ENCODE results near the gene BBIP1. TPM values are rescaled to one million over a fixed set of nuclear protein-coding genes. Genes with fewer than 3 reads are reported as not detected.
"Not testable (repeated sequence)": the region's sequence is repeated elsewhere in the genome, so short reads cannot be mapped to it uniquely, and the experiment has no call there.

BBIP1 gene
- total RNA-seq, 1 donor from 2014 or later: 23.6 TPM

DNA sequence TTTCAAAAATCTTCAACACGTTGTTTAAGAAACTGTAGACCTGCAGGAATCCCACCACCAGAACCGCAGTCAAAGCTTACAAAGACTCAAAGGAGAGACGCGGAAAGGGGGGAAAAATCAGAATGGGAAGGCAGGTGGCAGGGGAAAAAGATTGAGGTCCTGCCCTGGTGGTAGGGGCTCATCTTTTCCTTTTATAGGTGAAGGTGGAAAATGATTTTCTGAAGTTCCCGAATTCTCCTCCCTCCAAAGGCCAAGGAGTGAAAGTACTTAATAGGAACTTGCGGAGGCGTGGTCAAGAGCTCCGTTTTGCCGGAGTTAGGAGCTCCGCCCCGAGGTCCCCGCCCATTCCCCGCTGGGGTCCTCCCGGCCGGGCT is 724 bp downstream of the BBIP1 start:
- peak overlapping the region; percentile 99 for H3K4me3 Mint-ChIP-seq (ENCODE audit: unreplicated experiment)
- peaks cover 18% of the 10 kb centered on the region for H3K27me3 Mint-ChIP-seq (ENCODE audit: unreplicated experiment)
- H3K36me3 Mint-ChIP-seq (ENCODE audit: low read depth, unreplicated experiment): no peaks in the 10 kb centered on the region
- peak overlapping the region; percentile 100 for H3K27ac Mint-ChIP-seq (ENCODE audit: unreplicated experiment)
- peaks cover 12% of the 10 kb centered on the region for H3K4me1 Mint-ChIP-seq (ENCODE audit: unreplicated experiment)
- TF ChIP-seq, protein P1, sequence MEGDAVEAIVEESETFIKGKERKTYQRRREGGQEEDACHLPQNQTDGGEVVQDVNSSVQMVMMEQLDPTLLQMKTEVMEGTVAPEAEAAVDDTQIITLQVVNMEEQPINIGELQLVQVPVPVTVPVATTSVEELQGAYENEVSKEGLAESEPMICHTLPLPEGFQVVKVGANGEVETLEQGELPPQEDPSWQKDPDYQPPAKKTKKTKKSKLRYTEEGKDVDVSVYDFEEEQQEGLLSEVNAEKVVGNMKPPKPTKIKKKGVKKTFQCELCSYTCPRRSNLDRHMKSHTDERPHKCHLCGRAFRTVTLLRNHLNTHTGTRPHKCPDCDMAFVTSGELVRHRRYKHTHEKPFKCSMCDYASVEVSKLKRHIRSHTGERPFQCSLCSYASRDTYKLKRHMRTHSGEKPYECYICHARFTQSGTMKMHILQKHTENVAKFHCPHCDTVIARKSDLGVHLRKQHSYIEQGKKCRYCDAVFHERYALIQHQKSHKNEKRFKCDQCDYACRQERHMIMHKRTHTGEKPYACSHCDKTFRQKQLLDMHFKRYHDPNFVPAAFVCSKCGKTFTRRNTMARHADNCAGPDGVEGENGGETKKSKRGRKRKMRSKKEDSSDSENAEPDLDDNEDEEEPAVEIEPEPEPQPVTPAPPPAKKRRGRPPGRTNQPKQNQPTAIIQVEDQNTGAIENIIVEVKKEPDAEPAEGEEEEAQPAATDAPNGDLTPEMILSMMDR (IDR thresholded peaks at IDR 0.05; ENCODE audit: unreplicated experiment): no peak
- DNase-seq (ENCODE audit: low spot score): no peak
- no peaks in the 10 kb centered on the region for H3K9me3 Mint-ChIP-seq (ENCODE audit: unreplicated experiment)

DNA sequence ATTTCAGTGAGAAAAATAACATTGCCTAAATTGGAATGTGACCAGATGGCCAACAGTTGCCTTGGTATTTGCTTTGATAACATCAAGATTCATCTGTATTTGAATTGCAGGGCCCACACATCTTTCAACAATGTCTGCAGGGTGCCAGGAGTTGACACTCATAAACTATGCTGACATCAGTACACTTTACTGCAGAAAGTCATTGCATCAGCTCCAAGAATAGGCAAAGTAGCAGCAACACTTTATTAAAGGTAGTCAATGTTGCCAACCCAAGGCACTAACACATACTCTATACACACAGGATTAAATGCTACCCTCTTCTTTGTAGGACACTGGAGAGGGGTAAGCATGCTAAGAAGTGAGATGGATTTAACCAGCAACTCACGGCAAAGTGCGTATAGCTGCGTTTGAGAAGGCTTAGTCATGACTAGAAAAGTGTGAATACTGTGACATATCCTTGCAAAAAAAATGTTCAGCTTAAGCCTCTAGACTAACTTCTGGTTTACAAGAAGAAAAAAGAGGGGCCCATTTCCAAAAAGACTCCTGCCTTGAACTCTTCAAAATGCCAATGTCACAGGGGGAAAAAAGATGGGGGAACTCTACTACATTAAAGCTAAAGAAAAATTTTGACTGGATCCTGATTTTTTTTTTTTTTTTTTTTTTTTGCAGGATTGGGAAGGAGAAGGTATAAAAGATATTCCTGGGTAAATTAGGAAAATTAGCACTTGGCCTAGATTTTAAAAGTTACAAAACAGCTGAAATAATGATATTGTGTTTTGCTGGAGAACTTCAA is 2.2 kb downstream of the BBIP1 start:
- TF ChIP-seq, protein P1 (IDR thresholded peaks at IDR 0.05; ENCODE audit: unreplicated experiment): no peak
- Mint-ChIP-seq H3K36me3 (ENCODE audit: low read depth, unreplicated experiment) (no peaks in the 10 kb centered on the region), H3K27ac (ENCODE audit: unreplicated experiment) (peak overlapping the region; percentile 49), H3K9me3 (ENCODE audit: unreplicated experiment) (no peaks in the 10 kb centered on the region), H3K4me1 (ENCODE audit: unreplicated experiment) (peaks cover 12% of the 10 kb centered on the region), H3K27me3 (ENCODE audit: unreplicated experiment) (peaks cover 18% of the 10 kb centered on the region), H3K4me3 (ENCODE audit: unreplicated experiment) (no peak overlapping the region)
- no peak for DNase-seq (ENCODE audit: low spot score)

DNA sequence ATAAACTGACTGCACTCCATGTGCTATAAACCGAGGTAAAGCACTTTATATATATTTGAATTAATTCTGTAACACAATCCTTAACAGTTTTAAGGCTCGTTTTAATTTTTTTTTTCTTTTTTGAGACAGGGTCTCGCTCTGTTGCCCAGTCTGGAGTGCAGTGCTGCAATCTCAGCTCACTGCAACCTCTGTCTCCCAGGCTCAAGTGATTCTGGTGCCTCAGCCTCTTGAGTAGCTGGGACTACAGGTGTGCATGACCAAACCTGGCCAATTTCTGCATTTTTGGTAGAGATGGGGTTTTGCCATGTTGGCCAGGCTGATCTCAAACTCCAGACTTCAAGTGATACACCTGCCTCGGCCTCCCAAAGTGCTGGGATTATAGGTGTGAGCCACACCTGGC is 3.4 kb downstream of the BBIP1 start:
- H3K9me3 Mint-ChIP-seq (ENCODE audit: unreplicated experiment); H3K27ac Mint-ChIP-seq (ENCODE audit: unreplicated experiment); H3K36me3 Mint-ChIP-seq (ENCODE audit: low read depth, unreplicated experiment); DNase-seq (ENCODE audit: low spot score); H3K4me3 Mint-ChIP-seq (ENCODE audit: unreplicated experiment): not testable (repeated sequence)
- H3K27me3 Mint-ChIP-seq (ENCODE audit: unreplicated experiment): peaks cover 18% of the 10 kb centered on the region
- peaks cover 11% of the 10 kb centered on the region for H3K4me1 Mint-ChIP-seq (ENCODE audit: unreplicated experiment)

DNA sequence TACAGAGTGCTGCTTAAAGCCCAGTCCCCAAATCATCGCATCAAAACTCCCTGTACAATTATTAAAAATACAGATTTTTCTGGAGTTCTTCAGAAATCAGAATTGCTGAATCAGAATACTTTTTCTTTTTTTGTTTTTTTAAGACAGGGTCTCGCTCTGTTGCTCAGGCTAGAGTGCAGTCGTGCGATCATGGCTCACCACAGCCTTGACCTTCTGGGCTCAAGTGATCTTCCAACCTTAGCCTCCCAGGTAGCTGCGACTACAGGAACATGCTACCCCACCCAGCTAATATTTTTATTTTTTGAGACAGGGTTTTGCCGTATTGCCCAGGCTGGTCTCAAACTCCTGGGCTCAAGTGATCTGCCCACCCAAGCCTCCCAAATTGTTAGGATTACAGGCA is 3.9 kb downstream of the BBIP1 start:
- H3K36me3 Mint-ChIP-seq (ENCODE audit: low read depth, unreplicated experiment): no peaks in the 10 kb centered on the region
- H3K27ac Mint-ChIP-seq (ENCODE audit: unreplicated experiment): no peak overlapping the region
- TF ChIP-seq, protein P1 (IDR thresholded peaks at IDR 0.05; ENCODE audit: unreplicated experiment): no peak
- no peak for DNase-seq (ENCODE audit: low spot score)
- no peak overlapping the region for H3K4me3 Mint-ChIP-seq (ENCODE audit: unreplicated experiment)
- peaks cover 12% of the 10 kb centered on the region for H3K27me3 Mint-ChIP-seq (ENCODE audit: unreplicated experiment)
- H3K9me3 Mint-ChIP-seq (ENCODE audit: unreplicated experiment): no peaks in the 10 kb centered on the region
- H3K4me1 Mint-ChIP-seq (ENCODE audit: unreplicated experiment): peaks cover 5% of the 10 kb centered on the region

DNA sequence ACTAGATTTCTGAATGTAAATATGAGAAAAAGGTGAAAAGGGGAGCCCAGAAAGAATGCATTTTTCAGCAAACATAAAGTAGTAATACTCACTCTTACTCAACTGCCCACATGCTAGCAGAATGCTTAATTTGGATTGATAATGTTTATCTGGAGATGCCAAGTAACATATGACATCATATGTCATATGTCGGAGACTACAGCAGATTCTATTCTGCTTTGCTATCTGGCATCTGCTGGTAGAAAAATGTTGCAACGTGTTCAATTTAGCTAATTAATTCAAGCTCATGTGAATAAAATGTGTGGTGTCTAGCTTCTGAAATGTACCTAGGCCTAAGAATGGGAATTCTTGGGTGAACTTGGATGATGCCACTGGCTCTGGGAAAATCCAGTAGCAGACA is 4.5 kb downstream of the BBIP1 start:
- TF ChIP-seq, protein P1 (IDR thresholded peaks at IDR 0.05; ENCODE audit: unreplicated experiment): no peak
- H3K36me3 Mint-ChIP-seq (ENCODE audit: low read depth, unreplicated experiment): no peaks in the 10 kb centered on the region
- H3K4me1 Mint-ChIP-seq (ENCODE audit: unreplicated experiment): peaks cover 5% of the 10 kb centered on the region
- no peak overlapping the region for H3K27ac Mint-ChIP-seq (ENCODE audit: unreplicated experiment)
- no peaks in the 10 kb centered on the region for H3K9me3 Mint-ChIP-seq (ENCODE audit: unreplicated experiment)
- peaks cover 11% of the 10 kb centered on the region for H3K27me3 Mint-ChIP-seq (ENCODE audit: unreplicated experiment)
- no peak overlapping the region for H3K4me3 Mint-ChIP-seq (ENCODE audit: unreplicated experiment)
- DNase-seq (ENCODE audit: low spot score): no peak

Measured in endothelial cell (in vitro differentiated cells).